Transverse colon (tissue), 4 donors: ENCODE results near the gene ACVR2B. TPM values are rescaled to one million over a fixed set of nuclear protein-coding genes. Genes with fewer than 3 reads are reported as not detected.

Experiments used
- DNase-seq: peaks from one replicate; pipeline ENCODE4 v3.0.0-alpha.2; 2019
- H3K27ac ChIP-seq, 4 donors: fragments of 200-600 bp; sonication (generic); 2 replicates each; pipeline ENCODE4 v1.5.1; 2016 to 2018; ENCODE audit warnings: inconsistent platforms in 4 of 4
- H3K27me3 ChIP-seq: fragments of 200-600 bp; sonication (generic); 2 replicates; pipeline ENCODE4 v1.5.1; 2017; ENCODE audit warnings: inconsistent platforms
- H3K36me3 ChIP-seq, 4 donors: fragments of 200-600 bp; sonication (generic); 2 replicates each; pipeline ENCODE4 v1.5.1; 2017 to 2019; ENCODE audit warnings: inconsistent platforms in 4 of 4
- H3K4me1 ChIP-seq, 4 donors: fragments of 200-600 bp; sonication (generic); 2 replicates each; pipeline ENCODE4 v1.5.1; 2017 to 2020; ENCODE audit warnings: inconsistent platforms in 4 of 4
- H3K4me3 ChIP-seq, 4 donors: fragments of 200-600 bp; sonication (generic); 1 replicate in 1 of 4; 2 replicates in 3 of 4; pipeline versions ENCODE4 v1.5.1 to v1.6.1; 2017 to 2019; ENCODE audit warnings: inconsistent platforms in 4 of 4
- H3K9me3 ChIP-seq, 2 donors: fragments of 200-600 bp; sonication (generic); 2 replicates each; pipeline ENCODE4 v1.5.1; 2017 to 2019; ENCODE audit warnings: inconsistent platforms in 2 of 2
- EP300 ChIP-seq: sonication (generic); formaldehyde crosslinking; IDR thresholded peaks from one replicate; pipeline ENCODE4 v1.6.1; 2017; ENCODE audit warnings: antibody characterized with exemption, low read depth
- POLR2A ChIP-seq: fragments of 450-650 bp; IDR thresholded peaks from one replicate; pipeline ENCODE4 v1.6.1; 2016; ENCODE audit warnings: antibody characterized with exemption, mild to moderate bottlenecking, moderate library complexity
- POLR2AphosphoS5 ChIP-seq, 3 donors: sonication (generic); formaldehyde crosslinking; IDR thresholded peaks; one replicate each; pipeline ENCODE4 v1.6.1; 2016; ENCODE audit warnings: antibody characterized with exemption in 3 of 3
- WGBS, 2 donors: methylation state at CpG; one replicate each; pipeline ENCODE4 v1.1.5; 2018; ENCODE audit warnings: low coverage in 1 of 2; 5-methylcytosine and 5-hydroxymethylcytosine counted together
- in situ Hi-C, 4 donors: fragments of 200-750 bp; cut with MboI; loops; one replicate each; pipeline versions ENCODE4 v1.15.0 to v1.15.1; 2017; ENCODE audit warnings: low sequenced_read_pairs in 3 of 4, low pct_ligation_motif_present in 1 of 4, low pct_unique_long_range_greater_than_20kb in 1 of 4
- intact Hi-C: fragments of 100-400 bp; cut with DNase I; formaldehyde crosslinking; loops from one replicate; pipeline ENCODE4 v1.15.1; 2023; ENCODE audit warnings: low total_unique reads
- total RNA-seq, 4 donors: library from RNA; depleted of rRNA; stranded (reverse); fragments of >200 nt; gene quantifications; one replicate each; pipeline ENCODE4 v1.1.0, GENCODE V29; 2016
- TF ChIP-seq, protein P1 (sequence below), 5 experiments: fragments of 200-600 bp in 3 of 5; fragments of 450-650 bp in 2 of 5; sonication (generic) in 3 of 5; IDR thresholded peaks; 1 replicate in 2 of 5; 2 replicates in 3 of 5; pipeline ENCODE4 v1.5.1; 2016 to 2017; ENCODE audit warnings: antibody characterized with exemption in 5 of 5, inconsistent platforms in 3 of 5, mild to moderate bottlenecking in 2 of 5, moderate library complexity in 1 of 5

Gene ACVR2B
- total RNA-seq, 4 donors from 2014 or later = 5.9 to 12.3 (median 8.7) TPM

DNA sequence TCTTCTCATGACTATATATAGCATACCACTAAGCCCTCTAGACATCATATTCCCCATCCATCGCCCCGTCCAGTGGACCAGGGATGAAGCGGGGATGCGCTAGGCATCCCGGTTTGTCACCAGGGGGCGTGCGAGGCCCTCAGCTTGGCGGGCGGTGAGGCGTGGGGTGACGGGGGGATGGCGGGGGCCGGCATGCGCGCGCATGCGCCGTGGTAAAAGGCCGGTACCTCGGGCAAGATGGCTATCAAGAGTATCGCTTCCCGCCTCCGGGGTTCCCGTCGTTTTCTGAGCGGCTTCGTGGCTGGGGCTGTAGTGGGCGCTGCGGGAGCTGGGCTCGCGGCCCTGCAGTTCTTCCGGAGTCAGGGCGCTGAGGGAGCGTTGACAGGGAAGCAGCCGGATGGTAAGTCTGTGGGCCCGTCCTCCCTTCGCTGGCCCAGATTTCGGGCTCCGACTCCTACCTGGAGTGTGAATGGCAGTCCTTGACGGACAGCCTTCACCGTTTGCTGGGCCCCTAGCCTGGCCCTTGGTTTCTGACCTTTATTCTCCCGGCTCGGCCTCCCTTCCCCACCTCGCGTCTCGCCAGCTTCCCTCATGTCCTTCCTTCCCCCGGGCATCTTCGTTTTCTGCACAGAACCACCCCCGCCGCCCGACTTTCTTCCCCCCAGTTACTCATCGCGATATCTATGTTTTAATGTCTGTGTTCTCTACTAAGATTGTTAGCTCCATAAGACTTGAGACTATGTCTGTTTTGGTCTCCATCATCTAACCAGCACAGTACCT is 42.6 kb downstream of the ACVR2B start, which contains the start of gene EXOG:
TSS of gene EXOG (plus strand) at position 210 of the 780 bp plus-strand sequence. CDS start at position 238, 28 bp downstream.
- in situ Hi-C loops = loop anchor here in 2 of 4 donors (25.0 kb wide), 2 partner anchors 359 to 384 kb away; partner anchors contain the start of genes ACAA1 (in 1 of the 2) and MYD88 (in 1 of the 2)
- H3K4me3 ChIP-seq = peak within 1 kb of the TSS; percentile 69 to 89 (median 80)
- peak within 1 kb of the TSS; percentile 81 to 90 (median 88) for H3K27ac ChIP-seq
- no peaks in the 10 kb centered on the region for H3K27me3 ChIP-seq
- no peaks in the 10 kb centered on the region for H3K36me3 ChIP-seq
- peaks cover 0 to 9% (median 7%) of the 10 kb centered on the region in 4 donors for H3K4me1 ChIP-seq
- WGBS, 2 donors = 0% methylated on average over 7 to 45 of the region's 53 CpGs
- no peak for TF ChIP-seq EP300
- TF ChIP-seq, protein P1, sequence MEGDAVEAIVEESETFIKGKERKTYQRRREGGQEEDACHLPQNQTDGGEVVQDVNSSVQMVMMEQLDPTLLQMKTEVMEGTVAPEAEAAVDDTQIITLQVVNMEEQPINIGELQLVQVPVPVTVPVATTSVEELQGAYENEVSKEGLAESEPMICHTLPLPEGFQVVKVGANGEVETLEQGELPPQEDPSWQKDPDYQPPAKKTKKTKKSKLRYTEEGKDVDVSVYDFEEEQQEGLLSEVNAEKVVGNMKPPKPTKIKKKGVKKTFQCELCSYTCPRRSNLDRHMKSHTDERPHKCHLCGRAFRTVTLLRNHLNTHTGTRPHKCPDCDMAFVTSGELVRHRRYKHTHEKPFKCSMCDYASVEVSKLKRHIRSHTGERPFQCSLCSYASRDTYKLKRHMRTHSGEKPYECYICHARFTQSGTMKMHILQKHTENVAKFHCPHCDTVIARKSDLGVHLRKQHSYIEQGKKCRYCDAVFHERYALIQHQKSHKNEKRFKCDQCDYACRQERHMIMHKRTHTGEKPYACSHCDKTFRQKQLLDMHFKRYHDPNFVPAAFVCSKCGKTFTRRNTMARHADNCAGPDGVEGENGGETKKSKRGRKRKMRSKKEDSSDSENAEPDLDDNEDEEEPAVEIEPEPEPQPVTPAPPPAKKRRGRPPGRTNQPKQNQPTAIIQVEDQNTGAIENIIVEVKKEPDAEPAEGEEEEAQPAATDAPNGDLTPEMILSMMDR (IDR thresholded peaks at IDR 0.05) = peak; percentile 66 to 90 (median 86)
- peak in 1 of 3 donors; percentile 28 for TF ChIP-seq POLR2AphosphoS5 (IDR thresholded peaks at IDR 0.05)
- peak; percentile 32 for TF ChIP-seq POLR2A
- no peaks in the 10 kb centered on the region for H3K9me3 ChIP-seq
- DNase-seq = peak; percentile 96
- intact Hi-C loops = loop anchor here (1.0 kb wide), 1 partner anchor 42 kb away; no protein-coding TSS in a partner anchor

DNA sequence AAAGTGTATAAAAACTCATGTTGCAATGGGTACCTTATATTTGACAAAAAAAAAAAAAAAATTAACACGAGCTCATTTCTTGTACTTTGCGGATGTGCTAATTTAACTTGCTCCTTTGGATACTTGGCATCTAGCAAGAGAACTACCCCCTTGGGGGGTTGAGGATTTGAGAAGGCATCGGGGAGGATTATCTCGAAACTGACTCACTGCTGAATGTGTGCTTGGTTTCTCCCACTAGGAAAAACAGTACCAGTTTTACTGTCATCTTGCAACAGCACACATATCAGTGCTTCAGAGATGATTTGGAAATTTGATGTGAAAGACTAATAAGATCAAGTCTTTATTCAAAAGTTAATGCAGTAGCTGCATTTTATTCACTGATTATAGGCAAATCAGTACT is 43.3 kb downstream of the ACVR2B start:
- H3K27ac ChIP-seq = peak overlapping the region in 2 of 4 donors; percentile 89 to 90

DNA sequence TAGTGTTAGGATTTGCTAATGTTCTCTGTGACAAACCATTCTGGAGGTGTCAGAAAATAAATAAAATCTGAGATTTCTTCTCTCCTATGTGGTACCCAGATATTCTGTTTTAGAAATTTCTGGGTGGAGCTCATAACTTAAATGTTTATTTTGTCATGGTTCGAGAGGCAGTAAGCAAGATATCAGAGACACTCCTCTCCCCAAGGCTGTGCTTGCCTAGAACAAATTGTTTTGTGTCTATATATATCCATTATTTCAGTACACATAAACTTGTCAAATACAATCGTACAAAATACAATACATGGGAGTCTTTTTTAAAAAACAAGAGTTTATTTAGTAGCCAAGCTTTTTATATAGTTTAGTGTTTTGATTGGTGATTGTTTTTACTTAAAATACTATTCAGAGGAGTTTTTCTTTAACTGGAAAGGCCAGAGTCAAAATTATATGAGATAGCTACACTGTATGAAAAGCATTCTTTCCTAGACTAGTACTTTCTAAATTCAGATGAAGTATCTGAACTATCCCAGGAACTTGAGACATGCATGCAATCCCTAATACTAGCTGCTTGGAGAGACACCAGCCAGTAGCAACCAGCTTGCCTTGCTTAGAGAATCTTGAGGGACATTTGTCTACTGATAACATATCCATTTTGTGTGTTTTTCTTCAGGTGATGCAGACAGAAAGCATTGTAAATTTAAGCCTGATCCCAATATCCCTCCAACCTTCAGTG is 47.2 kb downstream of the ACVR2B start:
- Histone ChIP-seq H3K4me1 (peaks cover 0 to 9% (median 7%) of the 10 kb centered on the region in 4 donors), H3K27ac (no peak overlapping the region), H3K27me3 (no peaks in the 10 kb centered on the region), H3K4me3 (no peak overlapping the region), H3K36me3 (peaks cover 0 to 15% (median 0%) of the 10 kb centered on the region in 4 donors), H3K9me3 (no peaks in the 10 kb centered on the region)
- intact Hi-C loops = no loop called here
- DNase-seq = no peak
- TF ChIP-seq POLR2AphosphoS5 (IDR thresholded peaks at IDR 0.05) (no peak), POLR2A (no peak), EP300 (no peak)
- TF ChIP-seq, protein P1 (IDR thresholded peaks at IDR 0.05) = no peak
- 62 to 80% methylated on average over 2 of the region's 2 CpGs for WGBS, 2 donors
- in situ Hi-C loops = loop anchor here in 2 of 4 donors (25.0 kb wide), 1 partner anchor 511 kb away; no protein-coding TSS in a partner anchor

More for the DNA sequence above, 43.3 kb downstream of the ACVR2B start:
- Histone ChIP-seq H3K36me3 (no peaks in the 10 kb centered on the region), H3K9me3 (no peaks in the 10 kb centered on the region), H3K4me1 (peaks cover 0 to 9% (median 7%) of the 10 kb centered on the region in 4 donors), H3K4me3 (peak overlapping the region in 3 of 4 donors; percentile 69 to 89 (median 79)), H3K27me3 (no peaks in the 10 kb centered on the region)
- 54 to 75% methylated on average over 4 of the region's 4 CpGs for WGBS, 2 donors
- DNase-seq = no peak
- no peak for TF ChIP-seq EP300
- TF ChIP-seq, protein P1 (IDR thresholded peaks at IDR 0.05) = no peak
- no peak for TF ChIP-seq POLR2AphosphoS5 (IDR thresholded peaks at IDR 0.05)
- TF ChIP-seq POLR2A = no peak
- intact Hi-C loops = no loop called here
- in situ Hi-C loops = loop anchor here in 2 of 4 donors (25.0 kb wide), 2 partner anchors 360 to 385 kb away; partner anchors contain the start of genes ACAA1 (in 1 of the 2) and MYD88 (in 1 of the 2)
